Measurements from ENCODE around the gene PSIP1.

GRCh38 chr9:15421532-15421931, 89.2 kb downstream of the PSIP1 start:
- TF ChIP-seq, protein P1, sequence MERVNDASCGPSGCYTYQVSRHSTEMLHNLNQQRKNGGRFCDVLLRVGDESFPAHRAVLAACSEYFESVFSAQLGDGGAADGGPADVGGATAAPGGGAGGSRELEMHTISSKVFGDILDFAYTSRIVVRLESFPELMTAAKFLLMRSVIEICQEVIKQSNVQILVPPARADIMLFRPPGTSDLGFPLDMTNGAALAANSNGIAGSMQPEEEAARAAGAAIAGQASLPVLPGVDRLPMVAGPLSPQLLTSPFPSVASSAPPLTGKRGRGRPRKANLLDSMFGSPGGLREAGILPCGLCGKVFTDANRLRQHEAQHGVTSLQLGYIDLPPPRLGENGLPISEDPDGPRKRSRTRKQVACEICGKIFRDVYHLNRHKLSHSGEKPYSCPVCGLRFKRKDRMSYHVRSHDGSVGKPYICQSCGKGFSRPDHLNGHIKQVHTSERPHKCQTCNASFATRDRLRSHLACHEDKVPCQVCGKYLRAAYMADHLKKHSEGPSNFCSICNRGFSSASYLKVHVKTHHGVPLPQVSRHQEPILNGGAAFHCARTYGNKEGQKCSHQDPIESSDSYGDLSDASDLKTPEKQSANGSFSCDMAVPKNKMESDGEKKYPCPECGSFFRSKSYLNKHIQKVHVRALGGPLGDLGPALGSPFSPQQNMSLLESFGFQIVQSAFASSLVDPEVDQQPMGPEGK (CRISPR knock-in tag; IDR thresholded peaks at IDR 0.05; ENCODE audit: borderline replicate concordance) = no peak
- no peak for TF ChIP-seq RARB (CRISPR knock-in tag; IDR thresholded peaks at IDR 0.05)
